C1 segment of cervical spinal cord (tissue), 14 donors: Measurements from ENCODE around the gene LRRC70.

Experiments
- DNase-seq, 14 donors: peaks; one replicate each; lab custom pipeline; 2025; lab: John Stamatoyannopoulos, UW

Gene LRRC70

DNA sequence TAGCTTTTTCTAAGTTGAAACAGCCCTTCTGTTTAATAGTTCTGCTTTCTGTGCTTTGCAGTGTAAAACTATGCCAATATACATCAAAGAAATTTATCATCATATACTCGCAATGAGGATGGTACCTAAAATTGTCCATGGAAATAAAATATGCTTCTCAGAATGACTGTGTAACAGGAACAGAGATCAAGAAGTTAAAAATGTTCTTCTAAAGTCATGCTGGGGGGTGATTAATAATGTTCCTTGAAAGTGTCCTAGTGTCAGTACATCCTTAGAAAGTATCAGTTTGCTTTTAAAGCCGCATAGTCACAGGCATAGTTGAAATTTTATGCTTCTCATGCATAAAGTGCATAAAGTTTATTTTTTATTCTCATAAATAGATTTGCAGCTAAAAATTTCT, 4.0 kb upstream of the LRRC70 start:
- DNase-seq, result no peak

DNA sequence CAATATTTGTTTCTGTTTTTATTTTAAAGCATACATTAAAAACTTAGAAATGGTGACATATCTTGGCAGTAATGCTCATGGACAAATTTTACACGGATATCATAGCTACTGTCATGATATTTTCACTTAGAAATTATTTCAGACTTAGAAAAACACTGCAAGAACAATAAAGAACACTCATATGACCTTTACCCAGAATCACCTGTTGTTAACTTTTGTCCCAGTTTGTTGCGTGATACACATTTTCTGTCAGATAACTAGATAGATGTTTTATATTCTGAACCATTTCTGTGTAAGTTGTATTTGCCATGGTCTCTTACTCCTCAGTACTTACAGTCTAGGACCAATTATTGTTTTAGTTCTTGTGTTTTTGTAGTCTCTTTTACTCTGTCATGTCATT, 3.6 kb upstream of the LRRC70 start:
- no peak for DNase-seq

DNA sequence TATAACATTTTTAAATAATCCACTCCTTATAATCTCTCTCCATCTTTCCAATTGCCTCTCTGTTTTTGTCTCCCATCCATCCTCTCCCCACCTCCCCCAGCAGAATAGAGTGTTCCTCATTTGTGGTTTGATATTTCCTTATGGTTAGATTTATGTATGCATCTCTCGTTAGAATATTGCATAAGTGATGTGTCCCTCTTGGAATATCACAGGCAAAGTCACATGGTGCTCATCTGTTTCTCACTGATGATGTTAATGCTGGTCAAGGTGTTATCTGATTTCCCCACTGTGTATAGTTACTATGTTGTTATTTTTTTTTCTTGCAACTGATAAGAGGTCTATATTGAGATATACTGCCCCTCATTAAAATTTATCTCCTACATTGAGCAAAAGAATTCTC, 3.1 kb upstream of the LRRC70 start:
- DNase-seq, result no peak

DNA sequence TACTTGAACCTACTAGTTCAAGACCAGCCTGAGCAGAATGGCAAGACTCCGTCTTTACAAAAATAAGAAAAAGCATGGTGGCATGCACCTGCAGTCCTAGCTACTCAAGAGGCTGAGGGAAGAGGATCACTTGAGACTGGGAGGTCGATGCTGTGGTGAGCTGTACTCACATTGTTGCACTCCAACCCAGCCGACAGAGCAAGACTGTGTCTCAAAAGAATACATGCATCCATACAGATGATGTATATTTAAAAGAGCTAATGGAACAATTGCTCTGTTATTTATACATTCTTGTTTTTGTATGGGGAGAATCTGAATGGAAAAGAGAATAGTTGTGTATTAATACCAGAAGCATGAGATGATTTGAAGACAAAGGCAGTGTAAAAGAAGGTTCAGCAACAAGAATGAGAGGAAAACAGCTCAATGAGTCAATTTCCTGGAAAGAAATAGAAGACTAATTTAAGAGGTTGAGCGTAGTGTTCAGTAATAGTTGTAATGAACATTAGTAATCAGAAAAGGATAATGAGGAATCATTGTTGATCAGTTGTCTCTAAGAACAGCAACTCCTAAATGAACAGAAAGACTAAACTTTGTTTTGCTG, 1.9 kb upstream of the LRRC70 start:
- no peak for DNase-seq

DNA sequence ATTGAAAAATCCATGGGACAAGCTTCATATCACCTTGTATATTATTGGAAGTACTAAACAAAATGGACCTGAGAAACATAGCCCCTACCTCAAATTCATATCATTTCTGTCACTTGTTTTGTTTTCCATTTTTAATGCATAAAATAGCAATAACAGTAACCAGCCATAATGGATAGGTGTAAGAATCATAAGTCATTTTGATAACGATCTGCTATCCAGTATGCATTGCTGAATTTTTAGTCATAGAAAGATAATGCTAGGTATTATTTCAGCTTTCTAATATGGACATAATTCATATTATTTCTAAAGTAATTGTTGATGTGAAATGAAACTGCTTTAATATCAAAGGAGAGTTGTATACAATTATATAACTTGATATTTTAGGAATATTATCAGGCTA, 1.1 kb upstream of the LRRC70 start:
- no peak for DNase-seq

DNA sequence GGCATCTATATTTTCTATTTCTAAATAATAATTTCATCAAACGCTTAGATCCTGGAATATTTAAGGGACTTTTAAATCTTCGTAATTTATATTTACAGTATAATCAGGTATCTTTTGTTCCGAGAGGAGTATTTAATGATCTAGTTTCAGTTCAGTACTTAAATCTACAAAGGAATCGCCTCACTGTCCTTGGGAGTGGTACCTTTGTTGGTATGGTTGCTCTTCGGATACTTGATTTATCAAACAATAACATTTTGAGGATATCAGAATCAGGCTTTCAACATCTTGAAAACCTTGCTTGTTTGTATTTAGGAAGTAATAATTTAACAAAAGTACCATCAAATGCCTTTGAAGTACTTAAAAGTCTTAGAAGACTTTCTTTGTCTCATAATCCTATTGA, 1.1 kb downstream of the LRRC70 start:
- DNase-seq, result no peak

DNA sequence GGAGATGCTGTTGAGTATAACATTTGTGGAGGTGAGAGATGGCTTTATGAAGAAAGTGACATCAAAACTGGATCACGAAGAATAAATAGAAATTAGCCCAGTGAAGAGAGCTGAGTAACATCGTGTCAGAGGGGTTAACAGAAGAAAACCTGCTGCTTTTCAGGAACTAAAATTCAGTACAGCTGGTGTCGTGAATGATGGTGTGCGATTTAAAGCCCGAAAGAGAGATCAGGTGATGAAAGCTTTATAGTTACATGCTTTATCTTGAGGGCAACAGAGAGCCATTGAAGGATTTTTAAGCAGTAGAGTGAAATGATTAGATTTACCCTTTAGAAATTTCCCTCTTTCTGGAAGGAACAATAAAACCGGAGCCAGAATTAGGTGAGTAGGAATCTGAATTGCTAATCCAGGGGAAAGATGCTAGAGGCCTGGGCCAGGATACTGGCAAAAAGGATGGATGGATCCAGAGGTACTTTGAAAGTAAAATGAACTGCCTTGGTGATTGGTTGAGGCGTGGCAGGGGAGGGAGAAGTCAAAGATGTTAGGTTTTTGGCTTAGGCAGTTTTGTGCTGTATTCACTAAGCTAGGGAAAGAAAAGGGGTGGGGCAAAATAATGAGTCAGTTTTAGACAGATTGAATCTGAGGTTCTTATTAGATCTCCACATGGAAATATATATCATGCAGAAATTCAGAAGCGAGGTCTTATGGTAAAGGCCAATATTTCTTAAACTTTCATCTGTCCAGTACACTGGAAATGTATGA, 3.4 kb downstream of the LRRC70 start:
- DNase-seq, result no peak

DNA sequence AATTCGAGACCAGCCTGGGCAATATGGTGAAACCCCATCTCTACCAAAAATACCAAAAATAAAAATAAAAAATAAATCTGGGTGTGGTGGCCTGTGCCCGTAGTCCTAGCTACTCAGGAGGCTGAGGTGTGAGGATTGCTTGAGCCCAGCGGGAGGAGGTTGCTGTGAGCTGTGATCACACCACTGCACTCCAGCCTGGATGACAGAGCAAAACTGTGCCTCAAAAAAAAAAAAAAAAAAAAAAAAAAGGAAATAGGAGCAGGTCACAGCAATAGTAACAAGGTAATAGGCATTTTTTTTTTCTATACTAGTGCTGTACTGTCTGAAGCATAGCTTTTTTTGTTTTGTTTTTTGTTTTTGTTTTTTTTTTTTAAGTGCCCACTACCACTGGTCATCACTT, 5.8 kb downstream of the LRRC70 start:
- no peak for DNase-seq

DNA sequence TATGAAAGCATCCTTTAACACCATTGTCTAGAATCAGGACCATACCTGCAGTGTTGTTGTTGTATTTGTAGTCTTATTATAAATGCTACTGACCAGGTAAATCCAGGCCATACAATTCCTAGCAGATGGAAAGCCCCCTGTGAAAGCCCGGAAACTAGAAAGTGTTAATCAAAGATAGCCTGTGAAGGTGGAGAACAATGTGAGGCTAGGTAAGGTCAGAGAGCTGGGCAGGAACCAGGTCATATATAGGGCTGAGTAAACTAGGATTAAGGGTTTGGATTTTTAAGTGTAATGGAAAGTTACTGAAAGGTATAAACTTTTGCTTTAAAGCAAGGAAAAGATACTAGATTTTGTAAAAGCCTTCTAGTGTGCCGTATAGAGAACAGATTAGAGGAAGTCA, 6.7 kb downstream of the LRRC70 start:
- no peak for DNase-seq

DNA sequence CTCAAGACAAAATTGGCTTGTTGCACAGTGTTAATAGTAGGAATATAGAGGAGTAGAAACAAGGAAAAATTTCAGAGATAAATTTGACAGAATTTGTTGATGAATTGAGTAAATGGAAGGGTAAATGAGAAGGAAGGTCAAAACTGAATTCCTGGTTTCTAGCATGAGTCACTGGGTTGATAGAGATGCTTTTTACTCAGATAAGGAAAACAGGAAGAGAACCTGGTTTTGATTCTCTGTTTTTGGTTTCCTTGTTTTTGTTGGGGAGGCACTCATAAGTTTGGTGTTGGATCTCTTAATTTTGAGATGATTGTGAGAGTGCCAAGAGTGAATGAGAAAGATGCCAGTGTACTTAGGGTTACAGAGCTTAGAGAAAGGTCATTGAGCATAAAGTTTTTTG, 7.1 kb downstream of the LRRC70 start:
- DNase-seq, result no peak

DNA sequence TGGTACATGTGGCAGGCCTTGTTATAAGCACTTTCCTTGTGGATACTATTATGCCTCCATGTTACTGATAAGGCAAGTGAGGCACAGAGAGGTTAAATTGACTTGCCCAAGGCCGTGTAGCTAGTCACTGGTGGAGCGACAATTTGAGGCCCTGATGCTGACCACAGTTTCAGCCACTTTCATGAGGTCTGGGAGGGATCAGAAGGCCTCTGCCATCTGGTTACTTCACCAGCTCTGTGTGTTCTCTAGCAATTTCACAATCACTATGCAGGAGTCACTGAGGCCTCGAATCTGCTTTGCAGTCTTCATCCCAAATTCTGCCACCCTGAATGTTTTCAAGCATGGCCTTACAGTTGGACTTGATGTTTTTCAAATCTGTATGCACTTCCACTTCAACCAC, 9.1 kb downstream of the LRRC70 start:
- DNase-seq, result no peak

DNA sequence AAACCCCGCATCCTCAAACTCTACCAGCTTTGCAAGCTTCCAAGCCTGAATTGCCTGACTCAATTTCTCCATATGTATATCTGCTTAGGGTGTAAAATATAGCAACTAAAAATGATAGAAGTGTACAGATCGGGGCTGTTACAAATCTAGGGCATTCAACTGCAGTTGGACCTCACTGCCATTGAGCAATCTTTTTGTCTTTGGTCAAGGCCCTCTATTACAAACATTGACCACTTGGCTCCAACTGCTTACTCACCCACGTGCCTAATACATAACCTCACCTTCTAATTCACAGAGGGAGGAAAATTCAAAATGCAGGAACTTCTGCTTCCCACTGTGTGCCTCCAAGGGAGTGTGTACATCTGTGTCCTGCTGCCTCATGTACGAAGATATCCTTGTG, 10.0 kb downstream of the LRRC70 start:
- no peak for DNase-seq

DNA sequence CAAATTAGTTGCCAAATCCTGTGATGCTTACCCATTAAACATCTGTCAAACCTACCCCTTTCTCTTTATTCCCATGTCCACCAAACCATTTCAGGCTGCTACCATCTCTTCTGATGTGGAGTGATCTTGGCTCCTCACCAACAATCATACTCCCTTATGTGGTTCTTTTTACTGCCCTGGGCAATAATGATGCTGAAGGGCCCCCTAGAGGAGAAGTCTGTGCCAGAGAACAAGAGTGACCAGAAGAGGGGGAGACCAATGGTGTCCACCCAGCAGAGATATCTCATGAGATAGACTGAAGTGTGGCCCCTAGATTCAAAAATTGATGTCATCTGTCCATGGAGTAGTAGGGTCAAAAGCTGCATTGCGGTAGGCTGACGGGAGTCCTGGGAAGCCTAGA, 10.9 kb downstream of the LRRC70 start:
- no peak for DNase-seq

DNA sequence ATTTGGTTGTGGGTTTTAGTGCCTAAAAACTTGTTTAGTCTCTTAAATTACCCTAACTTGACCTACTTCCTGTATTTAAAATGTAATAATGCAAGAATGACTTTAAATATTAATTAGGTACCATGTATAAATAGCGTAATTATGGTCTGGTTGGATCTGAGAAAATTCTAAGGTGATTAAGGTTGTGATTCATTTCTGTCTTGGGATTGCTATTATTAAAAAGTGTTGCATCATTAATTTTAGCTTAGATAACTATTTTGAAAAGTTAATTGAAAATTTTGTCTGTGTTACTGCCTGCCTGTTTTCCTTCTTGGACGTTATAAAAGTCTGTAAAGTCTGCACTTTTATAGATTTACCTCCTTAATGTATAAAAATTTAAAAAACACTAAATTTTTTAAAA, 11.8 kb downstream of the LRRC70 start:
- DNase-seq, result no peak

DNA sequence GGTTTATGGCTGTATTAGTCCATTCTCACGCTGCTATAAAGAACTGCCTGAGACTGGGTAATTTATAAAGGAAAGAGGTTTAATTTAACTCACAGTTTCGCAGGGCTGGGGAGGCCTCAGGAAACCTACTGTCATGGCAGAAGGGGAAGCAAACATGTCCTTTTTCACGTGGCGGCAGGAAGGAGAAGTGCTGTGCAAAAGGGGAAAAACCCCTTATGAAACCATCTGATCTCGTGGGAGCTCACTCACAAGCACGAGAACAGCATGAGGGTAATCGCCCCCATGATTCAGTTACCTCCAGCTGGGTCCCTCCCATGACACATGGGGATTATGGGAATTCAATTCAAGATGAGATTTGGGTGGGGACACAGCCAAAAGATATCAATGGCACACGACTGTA, 13.9 kb downstream of the LRRC70 start:
- no peak for DNase-seq

DNA sequence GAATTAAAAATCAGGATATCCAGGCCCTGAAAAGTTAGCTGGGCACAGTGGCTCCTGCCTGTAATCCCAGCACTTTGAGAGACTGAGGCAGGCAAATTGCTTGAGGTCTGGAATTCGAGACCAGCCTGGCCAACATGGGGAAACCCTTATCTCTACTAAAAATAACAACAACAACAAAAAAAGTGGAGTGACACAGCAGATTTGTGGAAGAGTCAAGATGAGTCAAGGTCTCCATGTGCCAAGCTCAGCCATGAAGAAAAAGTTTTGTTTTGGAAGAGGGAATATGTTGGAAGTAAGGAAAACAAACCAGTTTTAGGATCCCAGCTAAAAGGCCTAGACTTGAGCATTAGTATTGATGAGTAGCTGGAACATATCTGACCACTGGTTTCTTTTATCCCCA, 14.7 kb downstream of the LRRC70 start:
- no peak for DNase-seq

DNA sequence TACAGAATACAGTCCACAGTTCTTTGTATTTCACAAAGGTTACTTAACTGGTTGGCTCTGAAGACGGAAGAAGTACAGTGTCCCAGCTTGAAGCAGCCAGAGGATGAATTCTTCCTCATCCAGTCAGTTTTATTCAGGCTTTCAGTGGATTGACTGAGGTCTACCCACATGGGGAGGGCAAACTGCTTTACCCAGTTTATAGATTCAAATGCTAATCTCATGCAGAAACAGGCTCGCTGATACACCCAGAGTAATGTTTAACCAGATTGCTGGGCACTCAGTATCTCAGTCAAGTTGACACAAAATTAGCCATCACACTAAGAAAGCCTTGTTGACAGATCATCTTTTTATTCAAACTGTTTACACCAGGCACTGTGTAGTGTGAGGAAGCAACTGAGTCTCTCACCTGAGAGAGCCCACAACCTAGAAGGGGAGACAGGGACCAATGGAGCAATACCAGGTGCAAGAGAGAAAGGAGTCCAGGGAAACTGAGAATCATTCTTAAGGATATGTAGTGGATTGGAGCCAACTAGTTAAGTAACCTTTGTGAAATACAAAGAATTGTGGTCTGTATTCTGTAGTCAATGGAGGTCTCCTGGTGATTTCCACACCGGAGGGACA, 15.9 kb downstream of the LRRC70 start:
- DNase-seq, result no peak

DNA sequence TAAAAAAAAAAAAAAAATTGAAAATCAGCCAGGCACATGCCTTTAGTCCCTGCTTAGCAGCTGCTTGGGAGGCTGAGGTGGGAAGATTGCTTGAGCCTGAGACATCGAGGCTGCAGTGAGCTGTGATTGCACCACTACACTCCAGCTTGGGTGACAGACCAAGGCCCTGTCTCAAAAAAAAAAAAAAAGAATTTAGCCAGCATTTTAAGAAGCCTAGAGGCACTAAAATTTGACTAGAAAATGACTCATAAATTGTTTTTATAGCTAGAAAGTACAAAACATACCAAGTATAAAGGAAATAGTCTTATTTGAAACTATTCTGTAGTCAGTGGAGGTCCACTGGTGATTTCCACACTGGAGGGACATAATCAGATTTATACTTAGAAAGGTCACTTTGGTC, 17.5 kb downstream of the LRRC70 start:
- DNase-seq, result no peak

DNA sequence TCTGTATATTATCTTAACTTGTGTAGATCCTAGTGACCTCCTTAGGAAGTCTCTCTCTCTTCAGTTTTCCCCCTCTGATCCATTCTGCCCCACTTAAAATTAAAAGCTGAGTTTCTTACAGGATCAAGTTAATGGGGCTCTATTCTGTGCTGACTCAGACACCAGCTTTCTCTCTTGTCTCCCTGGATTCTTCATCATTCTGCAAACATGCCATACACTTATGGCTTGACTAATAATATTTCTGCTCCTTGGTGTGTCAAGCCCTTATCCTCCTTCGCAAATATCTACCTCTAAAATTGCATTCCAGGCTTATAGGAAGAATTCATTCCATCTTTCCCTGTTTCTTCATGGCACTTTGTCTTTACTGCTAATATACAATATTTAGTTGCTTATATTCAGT, 18.1 kb downstream of the LRRC70 start:
- no peak for DNase-seq

DNA sequence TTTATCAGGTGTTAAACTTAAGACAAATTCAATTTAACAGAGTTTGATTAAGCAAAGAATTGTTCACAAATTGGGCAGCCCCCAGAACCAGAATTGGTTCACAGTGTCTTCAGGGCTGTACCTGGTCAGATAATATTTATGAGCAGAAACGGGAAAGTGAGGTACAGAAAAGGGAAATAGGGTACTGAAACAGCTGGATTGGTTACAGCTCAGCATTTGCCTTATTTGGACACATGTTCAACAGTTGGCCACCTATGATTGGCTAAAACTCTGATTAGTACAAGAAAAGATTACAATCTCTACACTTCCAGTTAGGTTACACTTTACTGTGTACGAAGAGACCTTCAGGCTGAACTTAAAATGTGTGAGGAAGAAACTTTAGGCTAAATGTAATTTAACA, 18.7 kb downstream of the LRRC70 start:
- DNase-seq, result no peak

DNA sequence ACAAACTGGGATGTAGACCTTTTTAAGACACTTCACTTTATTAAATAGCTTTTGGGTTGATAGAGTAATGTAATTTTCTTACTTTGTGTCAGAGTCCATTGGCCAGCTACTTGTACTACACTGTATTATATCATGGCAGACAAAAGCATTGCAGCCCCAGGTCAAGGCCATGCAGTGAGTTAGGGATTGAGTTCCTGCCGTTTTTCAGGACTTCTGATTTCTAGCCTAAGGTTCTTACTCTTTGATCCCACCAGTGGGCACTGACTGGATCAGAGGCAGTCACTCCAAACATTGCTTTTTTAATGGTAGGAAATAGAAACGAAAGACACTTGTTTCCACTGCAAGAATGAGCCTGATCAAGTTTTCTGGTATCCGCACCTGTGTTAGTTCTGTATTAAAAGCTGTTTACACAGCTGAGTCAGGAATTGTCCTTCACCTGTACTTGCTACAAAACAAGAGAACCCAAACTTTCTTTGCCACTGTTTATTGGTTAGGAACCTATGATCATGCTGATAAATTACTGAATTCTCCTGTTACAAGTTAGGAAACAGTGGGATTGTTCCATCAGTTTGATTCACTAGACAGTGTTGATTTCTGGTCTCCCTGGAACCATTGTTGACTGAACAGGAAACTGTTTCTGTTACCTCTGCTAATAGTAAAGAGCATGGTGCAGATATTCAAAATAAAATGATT, 22.1 kb downstream of the LRRC70 start:
- DNase-seq, result no peak

DNA sequence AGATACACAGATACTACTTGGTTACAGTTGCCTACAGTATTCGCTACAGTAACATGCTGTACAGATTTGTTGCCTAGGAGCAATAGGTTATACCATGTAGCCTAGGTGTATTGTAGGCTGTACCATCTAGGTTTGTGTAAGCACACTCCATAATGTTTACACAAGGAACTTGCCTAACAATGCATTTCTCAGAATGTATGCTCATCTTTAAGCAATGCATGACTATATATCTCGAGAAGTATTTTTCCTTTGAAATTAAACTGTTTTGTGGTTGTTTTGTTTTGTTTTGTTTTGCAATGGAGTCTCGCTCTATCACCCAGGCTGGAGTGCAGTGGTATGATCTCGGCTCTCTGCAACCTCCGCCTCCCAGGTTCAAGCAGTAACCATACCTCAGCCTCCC, 25.3 kb downstream of the LRRC70 start:
- no peak for DNase-seq

DNA sequence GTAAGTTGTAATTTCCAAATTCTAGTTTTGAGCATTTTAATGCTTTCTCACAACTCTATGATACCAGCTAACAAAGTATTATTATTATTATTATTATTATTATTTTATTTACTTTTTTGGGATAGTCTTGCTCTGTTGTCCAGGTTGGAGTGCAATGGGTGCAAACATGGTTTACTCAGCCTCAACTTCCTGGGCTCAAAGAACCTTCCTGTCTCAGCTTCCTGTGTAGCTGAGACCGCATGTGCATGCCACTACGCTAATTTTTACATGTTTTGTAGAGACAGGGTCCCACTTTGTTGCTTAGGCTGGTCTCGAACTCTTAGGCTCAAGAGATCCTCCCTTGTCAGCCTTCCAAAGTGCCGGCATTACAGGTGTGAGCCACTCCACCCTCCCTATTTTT, 27.0 kb downstream of the LRRC70 start:
- DNase-seq, result no peak
